ENCODE results near the gene MYO15B.

MYO15B gene

DNA sequence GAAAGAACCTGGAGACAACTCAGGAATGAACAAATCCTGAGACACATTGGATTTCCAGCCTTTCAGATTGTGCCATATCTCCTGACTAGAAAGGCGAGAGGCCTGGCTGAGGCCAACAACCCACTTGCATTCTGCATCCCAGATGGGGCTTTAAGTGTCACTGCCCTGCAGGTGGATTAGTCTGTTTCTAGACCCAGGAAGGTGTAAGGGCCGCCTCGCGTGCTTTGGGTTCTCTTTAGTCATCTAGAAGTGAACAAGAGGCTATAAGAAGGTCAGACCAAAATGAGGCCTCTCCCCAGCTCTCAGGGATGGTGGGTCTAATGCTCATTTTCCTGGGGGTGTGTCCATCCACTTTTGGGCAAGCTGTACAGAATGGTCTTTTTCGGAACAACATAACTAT is 84.4 kb downstream of the MYO15B start:
- no peak for DNase-seq

DNA sequence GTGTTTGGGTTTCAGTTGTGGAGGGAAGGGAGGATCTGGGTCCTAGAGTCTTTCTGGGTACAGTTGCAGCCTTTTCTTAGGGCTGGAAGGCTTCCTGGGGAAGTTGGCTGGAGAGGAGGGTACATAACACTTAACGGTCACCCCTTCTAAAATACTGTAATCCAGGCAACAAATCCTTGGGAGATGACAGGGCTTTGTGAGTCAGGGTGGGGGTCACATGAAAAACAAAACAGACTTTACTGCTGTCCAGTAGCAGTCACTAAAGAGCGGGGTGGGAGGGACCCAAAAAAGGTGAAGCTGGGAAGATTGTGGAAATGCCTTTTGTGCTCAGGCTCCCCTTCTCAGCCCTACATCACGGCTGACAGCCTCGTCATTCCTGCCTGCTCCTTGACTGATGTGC is 85.9 kb downstream of the MYO15B start:
- DNase-seq: no peak

Data from GOT3 (cell line).